HG02973 (cell line): ENCODE data around the gene CAMK2A.
"Not testable (repeated sequence)": the region's sequence is repeated elsewhere in the genome, so short reads cannot be mapped to it uniquely, and the experiment has no call there.

ENCODE experiments used
- ATAC-seq: cut with Tn5 transposase; IDR thresholded peaks from one replicate; pipeline ENCODE4 v1.9.1; 2021; ENCODE audit warnings: moderate library complexity; ENCODE audit not compliant: unreplicated experiment

CAMK2A gene

DNA sequence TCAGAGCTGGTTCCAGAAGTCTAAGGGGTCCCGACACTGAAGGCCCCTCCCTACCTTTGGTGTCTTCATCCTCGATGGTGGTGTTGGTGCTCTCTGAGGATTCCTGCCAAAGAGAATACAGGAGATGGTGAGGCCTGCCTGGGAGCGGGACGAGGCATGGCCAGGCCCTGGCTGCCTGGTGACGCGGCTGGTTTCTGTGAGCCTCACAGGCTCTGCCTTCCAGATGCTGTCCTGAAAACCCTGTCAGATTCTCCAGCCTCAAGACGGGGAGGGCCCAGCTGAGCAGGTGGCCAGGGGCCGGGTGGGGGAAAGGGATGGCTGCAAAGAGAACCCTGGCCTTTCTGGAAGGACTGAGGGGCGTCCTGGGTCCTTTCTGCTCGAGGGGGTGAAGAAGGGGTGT is 50.9 kb downstream of the CAMK2A start:
- ATAC-seq, result no peak

DNA sequence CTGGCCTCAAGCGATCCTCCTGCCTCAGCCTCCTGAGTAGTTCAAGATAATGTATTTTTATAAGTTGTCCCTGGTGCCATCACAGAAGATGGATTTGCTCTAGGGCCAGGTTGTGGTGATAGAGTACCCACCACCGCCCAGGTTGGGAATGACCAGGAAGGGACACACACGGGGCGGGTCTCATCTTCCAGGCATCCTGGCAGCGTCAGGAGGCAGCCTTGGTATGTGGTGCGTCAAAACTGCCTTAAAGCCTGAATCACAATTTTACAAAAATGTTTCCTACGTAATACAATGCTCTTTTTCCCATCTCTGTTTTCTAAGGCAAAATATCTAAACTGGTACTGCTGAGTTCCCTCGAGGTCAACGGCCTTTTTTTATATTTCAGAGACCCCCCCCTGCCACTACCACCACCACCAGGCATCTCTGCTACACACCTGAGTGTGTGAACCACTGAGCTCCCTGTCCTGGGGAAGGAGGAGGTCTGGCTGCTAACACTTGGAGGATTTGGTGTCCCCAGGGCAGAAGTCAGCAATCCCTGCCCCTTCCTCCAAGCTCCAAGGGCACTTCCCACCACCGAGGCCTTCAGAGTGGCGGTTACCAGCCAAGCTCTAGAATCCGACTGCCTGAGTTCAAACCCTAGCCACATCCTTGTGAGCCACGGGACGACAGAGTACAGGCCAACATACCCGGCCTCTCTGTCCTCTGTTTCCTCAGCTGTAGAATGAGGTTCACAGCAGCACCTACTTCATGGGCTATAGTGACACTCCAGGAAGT is 52.4 kb downstream of the CAMK2A start:
- ATAC-seq, result no peak

DNA sequence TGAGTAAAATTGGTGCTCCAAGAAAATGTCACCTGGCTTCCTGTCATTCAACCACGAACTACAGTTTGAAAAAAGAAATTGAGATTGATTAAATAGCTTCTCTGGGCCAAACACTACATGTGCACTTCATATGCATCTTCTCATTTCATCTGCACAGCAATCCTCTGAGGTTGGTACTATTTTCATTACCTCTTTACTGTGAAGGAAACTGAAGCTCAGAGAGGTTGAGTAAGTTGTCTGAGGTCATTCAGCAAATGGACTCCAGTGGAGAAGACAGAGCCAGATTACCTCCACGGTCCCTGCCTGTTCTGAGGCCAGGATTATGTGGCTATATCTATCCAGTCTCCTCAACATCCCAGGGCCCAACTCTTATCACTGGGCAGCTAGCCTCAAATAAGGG is 53.3 kb downstream of the CAMK2A start:
- no peak for ATAC-seq

GRCh38 chr5:150235500-150235854 is 54.1 kb downstream of the CAMK2A start:
- ATAC-seq, result no peak

GRCh38 chr5:150234576-150235499 is 54.7 kb downstream of the CAMK2A start:
- ATAC-seq, result no peak

DNA sequence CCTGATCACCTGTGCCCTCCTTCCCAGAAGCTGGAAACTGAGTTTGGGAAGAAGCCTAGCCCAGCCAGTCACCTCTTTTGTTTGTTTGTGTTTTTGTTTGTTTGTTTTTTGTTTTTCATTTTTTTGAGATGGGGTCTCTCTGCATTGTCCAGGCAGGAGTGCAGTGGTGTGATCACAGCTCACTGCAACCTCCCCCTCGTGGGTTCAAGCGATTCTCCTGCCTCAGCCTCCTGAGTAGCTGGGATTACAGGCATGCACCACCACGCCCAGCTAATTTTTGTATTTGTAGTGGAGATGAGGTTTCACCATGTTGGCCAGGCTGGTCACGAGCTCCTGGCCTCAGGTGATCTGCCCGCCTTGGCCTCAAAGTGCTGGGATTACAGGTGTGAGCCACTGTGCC is 55.9 kb downstream of the CAMK2A start:
- ATAC-seq, result not testable (repeated sequence)

DNA sequence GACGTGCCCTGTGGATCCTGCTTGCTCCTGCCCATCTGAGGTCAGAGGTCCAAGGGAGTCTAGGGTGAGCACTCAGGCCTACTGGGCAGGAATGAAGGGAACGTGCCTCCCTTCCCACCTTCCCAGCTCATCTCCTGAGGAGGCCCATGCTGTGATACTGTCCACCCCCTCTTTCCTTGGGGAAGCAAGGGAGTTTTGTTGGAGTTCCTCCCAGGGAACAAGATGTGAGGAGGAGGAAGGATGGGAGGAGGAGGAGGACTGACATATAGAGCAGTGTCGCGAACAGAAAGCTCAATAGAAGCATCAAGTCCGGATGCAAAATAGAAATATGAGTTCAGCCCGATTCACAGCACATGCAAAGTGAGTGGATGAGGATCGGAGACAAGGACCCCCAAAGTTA is 58.7 kb downstream of the CAMK2A start:
- no peak for ATAC-seq

DNA sequence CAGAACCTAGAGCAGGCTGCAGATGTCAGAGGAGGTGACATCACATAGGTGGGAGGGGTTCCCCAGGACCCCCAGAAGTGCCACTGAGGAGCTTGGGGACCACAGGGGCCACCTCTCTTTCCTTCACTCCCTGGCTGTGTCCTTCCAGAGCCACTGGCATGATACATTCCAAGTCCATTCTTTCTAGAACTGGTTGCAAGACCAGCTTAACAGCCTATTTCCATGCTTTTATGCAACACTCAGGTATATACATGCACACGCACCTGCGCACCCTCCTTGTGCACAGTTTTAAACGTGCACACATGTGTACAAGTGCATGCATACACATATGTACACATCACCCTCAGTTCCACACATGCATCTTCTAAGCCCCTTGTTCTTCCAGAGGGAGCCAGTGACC is 60.0 kb downstream of the CAMK2A start:
- no peak for ATAC-seq

- ATAC-seq, result no peak
Observed at GRCh38 chr5:150227606-150228273, 61.8 kb downstream of the CAMK2A start.

GRCh38 chr5:150227036-150227435 is 62.5 kb downstream of the CAMK2A start:
- no peak for ATAC-seq

GRCh38 chr5:150224483-150225027 is 65.0 kb downstream of the CAMK2A start:
- ATAC-seq, result no peak

DNA sequence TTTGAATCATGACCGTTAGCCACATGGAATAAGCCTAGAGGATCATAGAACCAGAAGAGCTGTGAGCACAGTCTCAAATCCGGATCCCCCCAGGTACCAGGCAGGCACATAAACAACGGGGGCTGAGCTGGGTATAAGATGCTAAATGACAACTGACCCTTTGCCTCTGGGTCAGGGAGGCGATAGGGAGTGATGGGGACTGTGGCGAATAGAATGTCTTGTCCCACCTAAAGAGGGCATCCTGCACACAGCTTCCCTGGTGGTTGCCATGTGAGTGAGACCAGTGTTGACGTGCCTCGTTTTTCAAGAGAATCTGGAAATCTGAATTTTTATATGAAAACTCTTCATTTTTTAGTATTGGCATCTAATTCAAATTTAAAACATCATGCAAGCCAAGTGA is 66.1 kb downstream of the CAMK2A start:
- ATAC-seq, result no peak

GRCh38 chr5:150222906-150223305 is 66.7 kb downstream of the CAMK2A start:
- ATAC-seq, result no peak

DNA sequence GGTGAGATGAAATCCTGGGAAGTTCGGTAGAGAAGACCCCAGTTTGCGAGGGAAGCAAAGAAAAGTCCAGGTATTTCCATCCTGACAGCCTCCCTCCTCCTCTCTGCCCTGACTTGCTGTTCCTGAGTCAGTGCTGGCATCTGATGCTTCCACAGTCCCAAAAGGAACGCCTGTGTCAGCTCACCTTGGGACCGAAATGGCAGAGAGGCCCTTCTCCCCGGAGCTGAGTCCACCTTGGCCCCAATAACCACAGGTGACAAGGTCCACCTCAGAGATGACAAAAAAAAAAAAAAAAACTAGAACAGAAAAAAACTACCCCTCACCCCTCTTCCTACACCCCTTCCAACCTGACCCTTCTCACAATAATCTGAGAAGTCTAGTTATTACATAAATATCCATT is 68.1 kb downstream of the CAMK2A start:
- ATAC-seq, result no peak

- ATAC-seq, result no peak
Observed at GRCh38 chr5:150219861-150220260, 69.7 kb downstream of the CAMK2A start.

GRCh38 chr5:150219142-150219541 is 70.4 kb downstream of the CAMK2A start:
- no peak for ATAC-seq

- ATAC-seq, result no peak
Observed at GRCh38 chr5:150218693-150219035, 70.9 kb downstream of the CAMK2A start.

- peak; percentile 86 for ATAC-seq
Observed at GRCh38 chr5:150217873-150218692, 71.5 kb downstream of the CAMK2A start.

- ATAC-seq, result no peak
Observed at GRCh38 chr5:150217038-150217437, 72.5 kb downstream of the CAMK2A start.
